Kidney glomerular epithelial cell (primary cell): Measurements from ENCODE around the gene ABCC11.

Experiments used
- DNase-seq: peaks from one replicate; lab custom pipeline; 2025; lab: John Stamatoyannopoulos, UW

The ABCC11 gene

DNA sequence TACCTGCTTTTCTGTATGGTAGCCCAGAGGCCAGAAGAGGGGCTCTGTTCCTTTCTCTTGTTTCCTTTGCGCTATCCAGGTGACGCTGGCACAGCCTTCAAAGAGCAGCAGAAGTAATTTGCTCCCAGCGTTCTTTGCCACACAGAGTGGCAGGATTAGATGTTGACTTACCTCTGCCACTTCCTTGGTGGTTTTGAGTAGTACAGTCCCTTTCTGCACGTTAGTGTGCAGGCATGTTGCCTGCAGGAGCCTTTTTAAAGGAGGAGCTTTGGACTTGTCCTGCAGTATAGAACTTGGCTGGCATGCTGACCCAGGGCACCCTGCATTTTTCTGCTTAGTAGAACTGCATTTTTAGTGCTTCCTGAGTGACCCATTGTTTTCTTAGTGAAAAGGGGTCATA lies at the start of gene ABCC11:
Gene ABCC11, minus strand, starts transcription at position 229 of the 400 bp plus-strand sequence. CDS start 15,618 bp downstream, outside the sequence.
- DNase-seq, result no peak

- DNase-seq, result no peak
Measured at GRCh38 chr16:48295488-48296281, 48.3 kb upstream of the ABCC11 start.

GRCh38 chr16:48294724-48295123 lies 47.4 kb upstream of the ABCC11 start:
- DNase-seq, result no peak

DNA sequence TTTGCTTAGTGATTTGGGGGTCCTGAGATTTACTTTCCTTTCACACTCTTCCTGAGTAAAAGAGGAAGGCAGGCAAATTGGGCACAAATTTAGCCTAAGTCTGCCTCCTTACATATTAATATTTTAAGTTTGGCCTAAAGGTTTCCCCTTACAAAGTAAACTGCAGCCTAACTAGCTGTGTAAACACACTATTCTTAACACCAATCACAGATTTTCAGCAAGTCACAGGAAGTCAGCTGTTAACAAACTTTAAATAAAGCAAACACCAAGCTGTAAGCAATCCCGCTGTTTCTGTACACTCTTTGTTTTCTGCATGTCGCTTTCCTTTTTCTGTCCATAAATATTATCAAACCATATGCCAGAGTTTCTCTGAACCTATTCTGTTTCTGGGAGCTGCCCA lies 45.1 kb upstream of the ABCC11 start:
- DNase-seq, result no peak

DNA sequence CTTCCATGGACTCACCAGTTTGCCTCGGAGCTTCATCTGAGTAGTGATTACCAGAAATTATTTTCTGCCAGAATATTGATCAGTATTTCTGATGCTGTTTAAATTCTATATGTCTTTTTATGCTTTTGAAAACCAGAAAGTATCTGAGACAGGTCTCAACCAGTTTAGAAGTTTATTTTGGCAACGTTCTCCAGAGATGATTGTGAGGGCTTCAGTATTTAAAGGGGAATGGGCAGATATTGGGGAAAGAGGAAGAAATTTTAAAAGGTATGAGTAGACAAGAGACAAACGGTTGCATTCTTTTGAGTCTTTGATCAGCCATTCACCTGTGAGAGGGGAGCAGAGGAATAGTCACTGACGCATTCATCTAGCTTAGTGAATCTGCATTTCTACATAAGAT lies 44.4 kb upstream of the ABCC11 start:
- DNase-seq, result no peak

GRCh38 chr16:48291303-48291702 lies 44.0 kb upstream of the ABCC11 start:
- peak; percentile 13 for DNase-seq

DNA sequence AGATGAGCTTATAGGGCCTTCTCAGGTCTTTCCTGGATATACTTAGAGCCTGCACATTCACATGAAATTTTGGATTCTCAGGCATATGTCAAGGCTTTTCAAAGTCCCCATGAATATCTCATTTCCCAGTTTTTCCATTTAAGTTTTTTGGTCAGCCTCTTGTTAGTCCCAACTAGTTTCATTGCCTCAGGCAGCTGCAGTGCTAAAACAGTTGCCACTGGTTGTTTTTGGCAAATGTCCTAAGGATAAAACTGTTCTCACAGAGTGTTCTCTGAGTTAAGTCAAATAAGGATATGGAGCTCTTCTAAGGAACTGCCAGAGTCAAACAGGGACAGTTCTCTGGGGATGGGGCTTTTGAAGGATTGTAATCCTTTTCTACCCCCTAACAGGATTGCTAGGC lies 39.9 kb upstream of the ABCC11 start:
- no peak for DNase-seq

DNA sequence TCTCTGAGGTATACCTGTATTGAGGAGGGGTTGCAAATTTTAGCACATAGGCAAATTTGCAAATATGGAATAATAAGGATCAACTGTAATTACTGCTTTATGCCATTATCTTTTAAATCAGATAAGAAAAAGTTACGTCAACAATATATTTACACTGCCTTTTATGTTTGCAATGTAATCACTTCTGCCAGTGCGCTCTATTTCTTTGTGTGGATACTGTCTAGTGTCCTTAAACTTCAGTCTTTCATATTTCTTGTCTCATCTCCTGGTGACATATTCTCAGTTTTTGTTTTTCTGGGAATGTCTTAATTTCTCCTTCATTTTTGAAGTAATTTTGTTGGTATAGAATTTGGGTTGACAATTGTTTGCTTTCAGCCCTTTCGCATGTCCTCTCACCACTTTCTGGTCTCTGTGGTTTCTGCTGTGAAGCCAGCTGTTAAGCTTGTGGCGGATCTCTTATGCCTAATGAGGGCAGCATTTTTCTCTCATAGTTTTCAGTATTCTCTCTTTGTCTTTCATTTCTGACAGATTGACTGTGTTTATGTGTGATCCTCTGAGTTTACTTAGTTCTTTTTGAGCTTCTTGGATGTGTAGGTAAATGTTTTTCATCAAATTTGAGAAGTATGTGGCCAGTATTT lies 37.6 kb upstream of the ABCC11 start:
- DNase-seq, result no peak

GRCh38 chr16:48282636-48283263 lies 35.4 kb upstream of the ABCC11 start:
- DNase-seq, result no peak

DNA sequence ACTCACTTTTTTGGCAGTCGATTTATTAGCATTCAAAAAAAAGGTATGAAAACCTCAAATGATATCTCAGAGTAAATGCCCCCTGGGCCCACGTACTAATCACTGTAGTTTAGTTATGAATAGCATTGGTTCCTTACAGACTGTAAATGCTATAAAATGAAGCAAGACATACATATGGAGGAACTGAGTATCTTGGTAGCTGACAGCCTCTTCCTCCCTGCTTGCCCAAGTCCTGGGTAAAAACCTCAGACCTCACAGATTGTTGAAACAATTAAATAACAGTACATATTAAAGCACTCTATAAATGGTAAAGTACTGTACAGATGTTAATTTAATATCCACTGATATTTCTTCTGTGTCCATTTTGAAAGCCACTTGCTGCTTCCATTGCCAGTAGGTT lies 33.2 kb upstream of the ABCC11 start:
- DNase-seq, result no peak

GRCh38 chr16:48279199-48279598 lies 31.9 kb upstream of the ABCC11 start:
- no peak for DNase-seq

- DNase-seq, result no peak
Measured at GRCh38 chr16:48277158-48277557, 29.8 kb upstream of the ABCC11 start.

GRCh38 chr16:48276102-48276501 lies 28.8 kb upstream of the ABCC11 start:
- no peak for DNase-seq

DNA sequence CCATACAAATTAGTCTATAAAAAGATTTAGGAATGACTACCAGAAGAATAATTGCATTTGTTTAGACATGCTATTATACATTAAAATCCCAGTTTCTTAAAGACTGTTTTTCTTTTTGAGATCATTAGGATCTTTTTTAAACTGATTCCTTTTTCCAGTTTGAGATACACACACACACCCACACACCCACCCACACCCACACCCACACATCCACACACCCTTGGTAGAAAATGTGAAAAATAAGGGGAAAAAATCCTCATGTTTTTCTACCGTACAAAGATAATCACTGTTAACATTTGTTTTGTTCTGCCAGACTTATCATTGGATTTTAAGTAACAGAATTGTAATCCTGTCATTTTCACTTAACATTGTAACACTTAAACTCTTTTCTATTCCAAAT lies 27.1 kb upstream of the ABCC11 start:
- DNase-seq, result no peak

DNA sequence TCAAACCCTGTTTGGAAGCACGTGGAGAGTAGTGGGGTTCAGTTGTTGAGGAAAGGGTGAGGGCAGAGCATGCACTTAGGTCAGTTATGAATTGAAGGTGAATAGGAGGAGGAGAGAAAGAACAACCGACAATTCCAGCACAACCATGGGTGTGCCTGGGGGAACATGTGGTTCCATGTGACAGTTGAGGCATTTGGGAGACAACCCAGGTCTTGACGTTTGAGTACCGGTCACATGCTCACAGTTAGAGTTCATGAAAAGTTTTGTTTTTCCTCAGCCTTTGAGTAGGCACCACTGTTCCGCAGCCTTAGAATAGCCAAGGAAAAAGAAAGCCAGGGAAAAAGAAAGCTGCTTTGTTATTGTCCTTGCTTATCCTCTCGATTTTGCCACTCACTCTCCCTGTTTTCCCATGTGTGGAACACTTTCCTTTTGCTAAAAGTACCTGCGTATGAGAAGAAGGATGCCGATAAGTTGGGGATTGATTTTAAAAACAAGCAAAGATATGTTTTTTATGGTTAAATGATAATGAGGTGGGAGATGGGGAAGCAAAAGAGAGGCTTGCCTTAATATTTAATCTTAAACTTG lies 25.6 kb upstream of the ABCC11 start:
- DNase-seq, result no peak

GRCh38 chr16:48271728-48272127 lies 24.4 kb upstream of the ABCC11 start:
- no peak for DNase-seq

GRCh38 chr16:48269011-48269410 lies 21.7 kb upstream of the ABCC11 start:
- DNase-seq, result no peak

DNA sequence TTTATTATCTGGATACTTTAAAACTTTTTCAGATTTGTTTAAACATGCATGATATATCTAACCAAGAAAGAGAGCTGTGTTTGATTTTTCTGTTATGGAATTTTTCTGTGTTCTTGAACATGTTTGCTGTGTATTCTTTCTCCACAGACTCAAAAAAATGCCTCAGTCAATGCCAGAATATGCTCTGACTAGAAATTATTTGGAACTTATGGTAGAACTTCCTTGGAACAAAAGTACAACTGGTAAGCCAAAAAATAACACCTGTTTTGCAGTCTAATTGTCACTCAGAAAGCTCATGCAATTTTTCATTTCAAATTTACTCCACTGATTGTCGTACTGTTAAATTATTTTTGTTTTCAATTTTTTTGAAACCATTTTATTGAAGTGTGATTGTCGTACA lies 15.3 kb upstream of the ABCC11 start:
- no peak for DNase-seq

GRCh38 chr16:48261569-48261968 lies 14.2 kb upstream of the ABCC11 start:
- no peak for DNase-seq

GRCh38 chr16:48256579-48257177 lies 9.3 kb upstream of the ABCC11 start:
- DNase-seq, result no peak

- no peak for DNase-seq
Measured at GRCh38 chr16:48252013-48252412, 4.7 kb upstream of the ABCC11 start.

GRCh38 chr16:48250520-48251278 lies 3.4 kb upstream of the ABCC11 start:
- no peak for DNase-seq
